ENCODE data around the gene NT5M.
"Not testable (repeated sequence)": the region's sequence is repeated elsewhere in the genome, so short reads cannot be mapped to it uniquely, and the experiment has no call there.

NT5M gene

GRCh38 chr17:17297217-17297616, 6.0 kb upstream of the NT5M start:
- H3K4me1 ChIP-seq (ENCODE audit: control insufficient read depth in 1 of 2, insufficient read depth in 1 of 2, low read depth in 1 of 2, low read length in 1 of 2): peaks cover 10% of the 10 kb centered on the region in 2 experiments
- peaks cover 17% of the 10 kb centered on the region for H3K27me3 ChIP-seq
- H3K27ac ChIP-seq: no peak overlapping the region
- no peaks in the 10 kb centered on the region for H3K36me3 ChIP-seq
- TF ChIP-seq CTCF (IDR thresholded peaks at IDR 0.05): no peak
- no peak overlapping the region for H3K4me3 ChIP-seq (ENCODE audit: low read depth in 1 of 2, low read length in 1 of 2)
- no peaks in the 10 kb centered on the region for H3K9me3 ChIP-seq

- no peak overlapping the region for H3K4me3 ChIP-seq (ENCODE audit: low read depth in 1 of 2, low read length in 1 of 2)
Observed at GRCh38 chr17:17298108-17298507, 5.1 kb upstream of the NT5M start.

DNA sequence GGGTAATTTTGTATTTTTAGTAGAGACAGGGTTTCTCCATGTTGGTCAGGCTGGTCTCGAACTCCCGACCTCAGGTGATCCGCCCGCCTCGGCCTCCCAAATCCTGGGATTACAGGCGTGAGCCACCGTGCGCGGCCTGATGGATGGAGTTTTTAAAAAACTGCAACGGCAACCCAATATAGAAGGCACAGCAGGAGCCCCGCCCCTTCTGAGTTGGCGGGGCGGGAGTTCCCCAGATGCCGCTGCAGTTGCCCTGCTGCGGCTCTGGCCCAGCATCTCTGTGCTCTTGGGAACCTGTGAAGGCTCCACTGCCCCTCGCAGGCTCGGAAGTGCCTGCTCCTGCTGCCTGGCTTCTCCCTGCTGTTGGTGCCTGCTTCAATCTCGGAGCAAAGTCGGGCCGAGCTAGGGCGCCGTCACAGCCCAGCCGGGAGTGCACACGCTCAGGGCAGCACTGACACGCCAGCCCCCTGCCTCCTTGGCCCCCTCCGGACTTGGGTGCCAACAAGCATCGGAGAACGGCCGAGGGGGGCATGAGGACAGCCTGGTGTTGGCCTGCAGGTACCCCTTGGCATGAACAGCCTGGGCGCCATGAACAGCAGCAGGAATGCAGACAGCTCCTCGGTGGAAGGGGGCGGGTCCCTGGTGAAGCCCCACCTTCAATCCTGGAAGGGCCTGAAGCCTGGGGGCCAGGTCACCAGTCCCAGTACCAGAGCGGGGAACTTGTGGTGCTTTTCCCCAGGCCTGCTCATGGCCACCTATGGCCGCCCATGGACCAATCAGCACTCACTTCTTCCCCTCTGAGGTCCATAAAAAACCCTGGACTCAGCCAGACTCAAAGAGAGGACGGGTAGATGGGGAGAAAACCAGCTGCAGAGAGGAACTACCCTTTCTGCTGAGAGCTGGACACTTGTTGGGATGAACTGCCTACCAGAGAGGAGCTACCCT, 2.3 kb upstream of the NT5M start:
- Histone ChIP-seq H3K4me3 (ENCODE audit: low read depth in 1 of 2, low read length in 1 of 2) (peak overlapping the region; percentile 49 to 67), H3K27ac (no peak overlapping the region), H3K27me3 (peaks cover 41% of the 10 kb centered on the region), H3K36me3 (no peaks in the 10 kb centered on the region), H3K9me3 (no peaks in the 10 kb centered on the region), H3K4me1 (ENCODE audit: control insufficient read depth in 1 of 2, insufficient read depth in 1 of 2, low read depth in 1 of 2, low read length in 1 of 2) (peaks cover 30 to 36% of the 10 kb centered on the region in 2 experiments)
- no peak for TF ChIP-seq CTCF (IDR thresholded peaks at IDR 0.05)

More at GRCh38 chr17:17298108-17298507, 5.1 kb upstream of the NT5M start:
- Histone ChIP-seq H3K27me3 (peaks cover 17% of the 10 kb centered on the region), H3K4me1 (ENCODE audit: control insufficient read depth in 1 of 2, insufficient read depth in 1 of 2, low read depth in 1 of 2, low read length in 1 of 2) (peaks cover 15 to 17% of the 10 kb centered on the region in 2 experiments), H3K27ac (no peak overlapping the region), H3K36me3 (no peaks in the 10 kb centered on the region), H3K9me3 (no peaks in the 10 kb centered on the region)
- TF ChIP-seq CTCF (IDR thresholded peaks at IDR 0.05): no peak

DNA sequence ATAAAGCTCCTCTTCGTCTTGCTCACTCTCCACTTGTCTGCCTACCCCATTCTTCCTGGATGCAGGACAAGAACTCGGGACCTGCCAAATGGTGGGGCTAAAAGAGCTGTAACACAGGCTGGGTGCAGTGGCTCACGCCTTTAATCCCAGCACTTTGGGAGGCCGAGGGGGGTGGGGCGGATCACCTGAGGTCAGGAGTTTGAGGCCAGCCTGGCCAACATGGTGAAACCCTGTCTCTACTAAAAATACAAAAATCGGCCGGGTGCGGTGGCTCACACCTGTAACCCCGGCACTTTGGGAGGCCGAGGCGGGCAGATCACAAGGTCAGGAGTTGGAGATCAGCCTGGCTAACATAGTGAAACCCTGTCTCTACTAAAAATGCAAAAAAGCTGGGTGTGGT, 1.5 kb upstream of the NT5M start:
- H3K4me3 ChIP-seq (ENCODE audit: low read depth in 1 of 2, low read length in 1 of 2); H3K27ac ChIP-seq; H3K36me3 ChIP-seq; H3K9me3 ChIP-seq: not testable (repeated sequence)
- peaks cover 41% of the 10 kb centered on the region for H3K27me3 ChIP-seq
- H3K4me1 ChIP-seq (ENCODE audit: control insufficient read depth in 1 of 2, insufficient read depth in 1 of 2, low read depth in 1 of 2, low read length in 1 of 2): peaks cover 30 to 36% of the 10 kb centered on the region in 2 experiments

DNA sequence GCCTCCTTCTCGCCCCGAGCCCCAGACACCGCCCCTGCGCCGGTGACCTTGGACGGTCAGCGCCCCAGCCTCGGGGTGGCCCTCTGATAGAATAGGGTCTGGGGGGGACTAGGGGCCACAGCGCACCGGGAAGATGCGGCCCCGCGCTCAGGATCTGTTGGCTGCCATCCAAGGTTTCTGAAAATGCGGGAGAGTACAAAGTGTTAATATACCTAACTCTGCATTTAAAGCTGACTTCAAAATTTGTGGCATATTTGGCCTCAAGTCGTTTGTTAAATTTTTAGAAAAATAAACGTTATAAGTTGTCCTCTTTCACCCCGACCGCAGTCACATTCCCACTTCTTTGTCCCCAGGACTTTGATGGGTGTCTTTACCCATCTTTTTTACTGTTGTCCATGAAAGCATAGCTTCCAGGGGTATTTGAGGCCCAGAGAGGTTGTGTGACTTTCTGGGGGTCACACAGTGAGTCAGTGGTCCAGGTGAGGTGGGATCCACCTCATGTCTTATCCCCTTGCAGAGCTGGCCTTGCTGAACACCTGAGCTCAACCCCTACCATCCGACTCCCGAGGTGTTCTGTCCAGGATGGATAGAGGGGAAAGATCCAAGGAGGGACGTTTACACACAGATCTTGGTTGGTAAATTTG, 796 bp downstream of the NT5M start:
- no peaks in the 10 kb centered on the region for H3K36me3 ChIP-seq
- H3K27me3 ChIP-seq: peaks cover 41% of the 10 kb centered on the region
- H3K4me1 ChIP-seq (ENCODE audit: control insufficient read depth in 1 of 2, insufficient read depth in 1 of 2, low read depth in 1 of 2, low read length in 1 of 2): peaks cover 35 to 46% of the 10 kb centered on the region in 2 experiments
- H3K4me3 ChIP-seq (ENCODE audit: low read depth in 1 of 2, low read length in 1 of 2): peak overlapping the region; percentile 60 to 61
- H3K27ac ChIP-seq: no peak overlapping the region
- TF ChIP-seq CTCF (IDR thresholded peaks at IDR 0.05): no peak
- H3K9me3 ChIP-seq: no peaks in the 10 kb centered on the region

GRCh38 chr17:17304521-17304985, 1.4 kb downstream of the NT5M start:
- no peak overlapping the region for H3K27ac ChIP-seq
- no peaks in the 10 kb centered on the region for H3K9me3 ChIP-seq
- no peak overlapping the region for H3K4me3 ChIP-seq (ENCODE audit: low read depth in 1 of 2, low read length in 1 of 2)
- H3K27me3 ChIP-seq: peaks cover 41% of the 10 kb centered on the region
- no peaks in the 10 kb centered on the region for H3K36me3 ChIP-seq
- TF ChIP-seq CTCF (IDR thresholded peaks at IDR 0.05): no peak
- H3K4me1 ChIP-seq (ENCODE audit: control insufficient read depth in 1 of 2, insufficient read depth in 1 of 2, low read depth in 1 of 2, low read length in 1 of 2): peaks cover 35 to 50% of the 10 kb centered on the region in 2 experiments
